ELR (cell line): ENCODE data around the gene SAMD3.
"Not testable (repeated sequence)": the region's sequence is repeated elsewhere in the genome, so short reads cannot be mapped to it uniquely, and the experiment has no call there.

Source experiments
- DNase-seq: peaks from one replicate; pipeline ENCODE4 v3.0.0-alpha.2; 2015; ENCODE audit warnings: low read depth

The SAMD3 gene

GRCh38 chr6:130129762-130130246 lies 92.9 kb downstream of the SAMD3 start:
- DNase-seq = no peak

- DNase-seq = no peak
Observed at GRCh38 chr6:130128326-130128725, 94.4 kb downstream of the SAMD3 start.

GRCh38 chr6:130127195-130127594 lies 95.6 kb downstream of the SAMD3 start:
- no peak for DNase-seq

GRCh38 chr6:130122243-130122642 lies 100.5 kb downstream of the SAMD3 start:
- DNase-seq = no peak

- DNase-seq = no peak
Observed at GRCh38 chr6:130120731-130121130, 102.0 kb downstream of the SAMD3 start.

- DNase-seq = no peak
Observed at GRCh38 chr6:130119211-130119610, 103.5 kb downstream of the SAMD3 start.

GRCh38 chr6:130118236-130118635 lies 104.5 kb downstream of the SAMD3 start:
- DNase-seq = no peak

- DNase-seq = not testable (repeated sequence)
Observed at GRCh38 chr6:130117187-130117701, 105.5 kb downstream of the SAMD3 start.

- no peak for DNase-seq
Observed at GRCh38 chr6:130116273-130116672, 106.5 kb downstream of the SAMD3 start.

GRCh38 chr6:130115036-130115435 lies 107.7 kb downstream of the SAMD3 start:
- no peak for DNase-seq

- no peak for DNase-seq
Observed at GRCh38 chr6:130113201-130113710, 109.5 kb downstream of the SAMD3 start.

GRCh38 chr6:130111031-130111430 lies 111.7 kb downstream of the SAMD3 start:
- no peak for DNase-seq

- no peak for DNase-seq
Observed at GRCh38 chr6:130107710-130108109, 115.0 kb downstream of the SAMD3 start.

GRCh38 chr6:130105996-130106704 lies 116.6 kb downstream of the SAMD3 start:
- no peak for DNase-seq

- no peak for DNase-seq
Observed at GRCh38 chr6:130099119-130099518, 123.6 kb downstream of the SAMD3 start.

- no peak for DNase-seq
Observed at GRCh38 chr6:130098317-130098716, 124.4 kb downstream of the SAMD3 start.
